Measurements from ENCODE around the gene TOP2B. TPM values are rescaled to one million over a fixed set of nuclear protein-coding genes. Genes with fewer than 3 reads are reported as not detected.

Gene TOP2B
- total and polyA plus RNA-seq, 9 of the 15 experiments (the other 6 are each of a cell fraction or from before 2014, with no cell fraction given), result 45.3 to 186 (median 134) TPM

GRCh38 chr3:25663869-25664811 lies 567 bp downstream of the TOP2B start:
- CTCF ChIA-PET (ENCODE audit: low intra/inter-chr PET ratio), result interaction anchor here (1.5 kb wide), 1 partner anchor 16 kb away, joined by 3 read pairs; no protein-coding TSS in a partner anchor
- FAIRE-seq (no peak), DNase-seq (ENCODE audit: extremely low read depth in 1 of 4, low spot score in 3 of 4) (peak; percentile 75 to 79 (median 78)), ATAC-seq (peak; percentile 60)
- BruUV-seq (replicated peaks), result no TSS peak
- Histone ChIP-seq H4K20me1 (replicated peaks; ENCODE audit: control insufficient read depth, insufficient read depth, low read length) (peaks cover 20% of the 10 kb centered on the region; the same call in 1 of the 2 replicates), H3K4me1 (replicated peaks in 1 of 2; ENCODE audit: control insufficient read depth in 2 of 2, insufficient read depth in 2 of 2, low read length in 2 of 2) (peaks cover 9 to 20% of the 10 kb centered on the region in 2 experiments), H3K9ac (ENCODE audit: insufficient read depth in 1 of 2, low read depth in 2 of 2, low read length in 2 of 2) (peak overlapping the region; percentile 67 to 99), H3K27me3 (ENCODE audit: control insufficient read depth in 2 of 2, insufficient read depth in 2 of 2, low read length in 2 of 2) (no peaks in the 10 kb centered on the region), H3K9me1 (ENCODE audit: control insufficient read depth, insufficient read depth, low read length) (no peaks in the 10 kb centered on the region), H2AFZ (ENCODE audit: low read depth, low read length) (peak overlapping the region; percentile 93), H3K36me3 (ENCODE audit: control insufficient read depth, insufficient read depth, low read length) (peaks cover 4% of the 10 kb centered on the region; the same call in 2 of the 3 replicates), H3K4me3 (peak overlapping the region; percentile 75), H3K4me2 (ENCODE audit: insufficient read depth, low read length) (peak overlapping the region; percentile 96), H3K27ac (ENCODE audit: extremely low read depth, low read depth, low read length) (peak overlapping the region; percentile 93), H3K9me3 (replicated peaks; ENCODE audit: control insufficient read depth, insufficient read depth, low read depth, low read length) (no peaks in the 10 kb centered on the region), H3K79me2 (ENCODE audit: control insufficient read depth, insufficient read depth, low read length) (peaks cover 55% of the 10 kb centered on the region)
- POLR2A ChIA-PET, result interaction anchor here (0.6 to 1.4 kb wide), 2 partner anchors 16 to 68 kb away, joined by 3 to 4 read pairs; no protein-coding TSS in a partner anchor
- intact Hi-C loops (cut with micrococcal nuclease) (loop anchor here (2.0 kb wide), 2 partner anchors 119 to 125 kb away; partner anchors contain the start of gene NGLY1), in situ Hi-C loops (cut with MboI) (no loop called here)
- under 1% methylated on average over 64 of the region's 115 CpGs for WGBS (ENCODE audit: insufficient coverage, low coverage, missing lambda C conversion rate)
- no peak for TF ChIP-seq IRF2 (CRISPR knock-in tag; IDR thresholded peaks at IDR 0.05)
- TF ChIP-seq ZNF695 (CRISPR knock-in tag; IDR thresholded peaks at IDR 0.05), result no peak
- TF ChIP-seq, protein P1, sequence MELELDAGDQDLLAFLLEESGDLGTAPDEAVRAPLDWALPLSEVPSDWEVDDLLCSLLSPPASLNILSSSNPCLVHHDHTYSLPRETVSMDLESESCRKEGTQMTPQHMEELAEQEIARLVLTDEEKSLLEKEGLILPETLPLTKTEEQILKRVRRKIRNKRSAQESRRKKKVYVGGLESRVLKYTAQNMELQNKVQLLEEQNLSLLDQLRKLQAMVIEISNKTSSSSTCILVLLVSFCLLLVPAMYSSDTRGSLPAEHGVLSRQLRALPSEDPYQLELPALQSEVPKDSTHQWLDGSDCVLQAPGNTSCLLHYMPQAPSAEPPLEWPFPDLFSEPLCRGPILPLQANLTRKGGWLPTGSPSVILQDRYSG (tag; conservative IDR thresholded peaks at IDR 0.05; ENCODE audit: low read depth), result no peak
- no peak for TF ChIP-seq KLF1 (tag; IDR thresholded peaks at IDR 0.05)
- no peak for TF ChIP-seq PHB (CRISPR knock-in tag; IDR thresholded peaks at IDR 0.05)
- TF ChIP-seq ZNF583 (CRISPR knock-in tag; IDR thresholded peaks at IDR 0.05), result no peak
- no peak for TF ChIP-seq TAF15 (IDR thresholded peaks at IDR 0.05; ENCODE audit: low read depth, low read length)
- no peak for TF ChIP-seq MNT (conservative IDR thresholded peaks at IDR 0.05)
- no peak for TF ChIP-seq JUND (IDR thresholded peaks at IDR 0.05; ENCODE audit: borderline replicate concordance, low read depth, low read length)
- TF ChIP-seq JUND (tag; IDR thresholded peaks at IDR 0.05; ENCODE audit: borderline replicate concordance, low read depth, low read length), result no peak
- TF ChIP-seq TCF7 (IDR thresholded peaks at IDR 0.05; ENCODE audit: borderline replicate concordance), result no peak
- peak; percentile 14; the same call in 1 of the 2 replicates for TF ChIP-seq CREM (IDR thresholded peaks at IDR 0.05; ENCODE audit: low read depth)
- no peak for TF ChIP-seq HDAC3 (IDR thresholded peaks at IDR 0.05; ENCODE audit: borderline replicate concordance, partially characterized antibody)
- TF ChIP-seq ZNF740 (CRISPR knock-in tag; IDR thresholded peaks at IDR 0.05), result peak; percentile 30; the same call in 1 of the 2 replicates
- no peak for TF ChIP-seq ZNF740 (tag; IDR thresholded peaks at IDR 0.05)
- TF ChIP-seq TEAD2 (tag; IDR thresholded peaks at IDR 0.05), result no peak
- no peak for TF ChIP-seq SP1 (CRISPR knock-in tag; IDR thresholded peaks at IDR 0.05)
